H9 (cell line): Measurements from ENCODE around the gene PACS1. TPM values are rescaled to one million over a fixed set of nuclear protein-coding genes. Genes with fewer than 3 reads are reported as not detected.

Source experiments
- DNase-seq: peaks from one replicate; pipeline ENCODE4 v3.0.0-alpha.2; 2017
- H2AFZ ChIP-seq: one replicate; pipeline ENCODE4 v1.6.1; 2013; ENCODE audit warnings: mild to moderate bottlenecking, low read length, control low read depth, moderate library complexity
- H2AK5ac ChIP-seq: 2 replicates; pipeline ENCODE4 v1.6.1; 2013; ENCODE audit warnings: low read length, control low read depth, mixed read lengths; ENCODE audit not compliant: insufficient read length
- H2BK120ac ChIP-seq: one replicate; pipeline ENCODE4 v1.6.1; 2013; ENCODE audit warnings: low read depth, mild to moderate bottlenecking, low read length, control low read depth, inconsistent platforms; ENCODE audit not compliant: poor library complexity, severe bottlenecking
- H2BK12ac ChIP-seq: 2 replicates; pipeline ENCODE4 v1.6.1; 2013; ENCODE audit warnings: low read length, control low read depth, mixed read lengths, low read depth; ENCODE audit not compliant: insufficient read length
- H2BK15ac ChIP-seq: 2 replicates; pipeline ENCODE4 v1.6.1; 2013; ENCODE audit warnings: low read depth, low read length, control low read depth
- H2BK20ac ChIP-seq: one replicate; pipeline ENCODE4 v1.6.1; 2013; ENCODE audit warnings: low read depth, mild to moderate bottlenecking, low read length, control low read depth, inconsistent platforms; ENCODE audit not compliant: poor library complexity, severe bottlenecking
- H2BK5ac ChIP-seq: 2 replicates; pipeline ENCODE4 v1.6.1; 2013; ENCODE audit warnings: low read length, control low read depth, mixed read lengths; ENCODE audit not compliant: insufficient read length
- H3K14ac ChIP-seq: 2 replicates; pipeline ENCODE4 v1.6.1; 2013; ENCODE audit warnings: low read length, control low read depth; ENCODE audit not compliant: insufficient read depth
- H3K18ac ChIP-seq: 2 replicates; pipeline ENCODE4 v1.6.1; 2013; ENCODE audit warnings: low read depth, mild to moderate bottlenecking, mixed read lengths, low read length, control low read depth; ENCODE audit not compliant: insufficient read length
- H3K23ac ChIP-seq: 2 replicates; pipeline ENCODE4 v1.6.1; 2013; ENCODE audit warnings: low read length, control low read depth, mixed read lengths, low read depth; ENCODE audit not compliant: insufficient read length
- H3K23me2 ChIP-seq: 2 replicates; pipeline ENCODE4 v1.6.1; 2013; ENCODE audit warnings: low read depth, mild to moderate bottlenecking, mixed read lengths, low read length, control low read depth; ENCODE audit not compliant: insufficient read length, poor library complexity, severe bottlenecking
- H3K27ac ChIP-seq: 2 replicates; pipeline ENCODE4 v1.5.1; 2013; ENCODE audit warnings: low read length, control low read depth, mixed read lengths, low read depth; ENCODE audit not compliant: insufficient read length
- H3K27me3 ChIP-seq: 2 replicates; pipeline ENCODE4 v1.6.1; 2013; ENCODE audit warnings: low read length, control low read depth, inconsistent platforms; ENCODE audit not compliant: insufficient read depth
- H3K4ac ChIP-seq: 2 replicates; pipeline ENCODE4 v1.6.1; 2013; ENCODE audit warnings: low read depth, mild to moderate bottlenecking, control low read depth, inconsistent platforms, low read length, moderate library complexity
- H3K4me1 ChIP-seq: 2 replicates; pipeline ENCODE4 v1.6.1; 2013; ENCODE audit warnings: low read length, control low read depth, inconsistent platforms; ENCODE audit not compliant: insufficient read depth
- H3K4me2 ChIP-seq: 2 replicates; pipeline ENCODE4 v1.6.1; 2013; ENCODE audit warnings: low read length, control low read depth, mixed read lengths; ENCODE audit not compliant: insufficient read length, insufficient read depth
- H3K56ac ChIP-seq: 2 replicates; pipeline ENCODE4 v1.6.1; 2013; ENCODE audit warnings: low read depth, mild to moderate bottlenecking, mixed read lengths, low read length, control low read depth; ENCODE audit not compliant: insufficient read length
- H3K79me1 ChIP-seq: 2 replicates; pipeline ENCODE4 v1.6.1; 2013; ENCODE audit warnings: low read depth, mild to moderate bottlenecking, moderate library complexity, low read length, control low read depth, inconsistent platforms; ENCODE audit not compliant: insufficient read depth, poor library complexity, severe bottlenecking
- H3K79me2 ChIP-seq: 2 replicates; pipeline ENCODE4 v1.6.1; 2013; ENCODE audit warnings: low read length, control low read depth, inconsistent platforms; ENCODE audit not compliant: insufficient read depth
- H3K9ac ChIP-seq: 2 replicates; pipeline ENCODE4 v1.6.1; 2013; ENCODE audit warnings: low read length, control low read depth, mixed read lengths; ENCODE audit not compliant: insufficient read length; ENCODE audit errors: extremely low read depth
- H3K9me3 ChIP-seq: one replicate; pipeline ENCODE4 v1.6.1; 2013; ENCODE audit warnings: low read depth, low read length, inconsistent platforms; ENCODE audit not compliant: control insufficient read depth
- H3T11ph ChIP-seq: one replicate; pipeline ENCODE4 v1.6.1; 2013; ENCODE audit warnings: mild to moderate bottlenecking, low read length, control low read depth, inconsistent platforms
- H4K20me1 ChIP-seq: one replicate; pipeline ENCODE4 v1.6.1; 2013; ENCODE audit not compliant: control insufficient read depth, insufficient read length, insufficient read depth
- H4K5ac ChIP-seq: 2 replicates; pipeline ENCODE4 v1.6.1; 2013; ENCODE audit warnings: low read depth, mild to moderate bottlenecking, mixed read lengths, low read length, control low read depth; ENCODE audit not compliant: insufficient read length
- H4K8ac ChIP-seq: replicated peaks from 2 replicates; pipeline ENCODE4 v1.6.1; 2013; ENCODE audit warnings: low read length, control low read depth, mixed read lengths, low read depth; ENCODE audit not compliant: insufficient read length
- H4K91ac ChIP-seq: 2 replicates; pipeline ENCODE4 v1.6.1; 2013; ENCODE audit warnings: low read depth, mild to moderate bottlenecking, moderate library complexity, mixed read lengths, low read length, control low read depth; ENCODE audit not compliant: insufficient read length
- H3K27ac Mint-ChIP-seq, 3 experiments: 2 replicates in 2 of 3; 3 replicates in 1 of 3; pipeline ENCODE4 v1.8.0; 2020 to 2021; ENCODE audit warnings: mixed read lengths in 3 of 3, mild to moderate bottlenecking in 1 of 3, moderate library complexity in 1 of 3
- H3K27me3 Mint-ChIP-seq: 2 replicates; pipeline ENCODE4 v1.8.0; 2021; ENCODE audit warnings: low read depth, mild to moderate bottlenecking, moderate library complexity, mixed read lengths
- H3K36me3 Mint-ChIP-seq, 3 experiments: 2 replicates in 2 of 3; 3 replicates in 1 of 3; pipeline ENCODE4 v1.8.0; 2020 to 2021; ENCODE audit warnings: low read depth in 3 of 3, mixed read lengths in 3 of 3; ENCODE audit not compliant: insufficient read depth in 1 of 3
- H3K4me1 Mint-ChIP-seq, 2 experiments: 2 replicates each; pipeline ENCODE4 v1.8.0; 2020; ENCODE audit warnings: mixed read lengths in 2 of 2
- H3K4me3 Mint-ChIP-seq, 2 experiments: 2 replicates in 1 of 2; 3 replicates in 1 of 2; pipeline ENCODE4 v1.8.0; 2020 to 2021; ENCODE audit warnings: mild to moderate bottlenecking in 2 of 2, mixed read lengths in 2 of 2, moderate library complexity in 1 of 2
- H3K9me3 Mint-ChIP-seq, 2 experiments: 2 replicates in 1 of 2; 3 replicates in 1 of 2; pipeline ENCODE4 v1.8.0; 2020; ENCODE audit warnings: mild to moderate bottlenecking in 2 of 2, mixed read lengths in 2 of 2, moderate library complexity in 1 of 2
- CTCF ChIP-seq: fragments of 200-600 bp; sonication (generic); conservative IDR thresholded peaks from 3 replicates; pipeline ENCODE4 v1.8.0; 2021; ENCODE audit warnings: antibody characterized with exemption, mild to moderate bottlenecking
- WGBS: extraction: QIAGEN DNeasy Blood & Tissue Kit; methylation state at CpG from one replicate; pipeline ENCODE4 v1.1.7; 2013; ENCODE audit warnings: missing lambda C conversion rate, low lambda C conversion rate, mixed read lengths; ENCODE audit not compliant: insufficient read length; ENCODE audit errors: extremely low coverage; 5-methylcytosine and 5-hydroxymethylcytosine counted together
- total RNA-seq: library from RNA; stranded (reverse); gene quantifications from 2 replicates; pipeline ENCODE4 v1.2.1, GENCODE V29; 2021

The PACS1 gene
- total RNA-seq, 1 experiment from 2014 or later: 35.5 TPM

GRCh38 chr11:66189031-66189745, 119.1 kb downstream of the PACS1 start:
- Histone ChIP-seq H2AK5ac (no peak overlapping the region), H3K79me1 (no peaks in the 10 kb centered on the region), H3T11ph (no peak overlapping the region), H3K27me3 (no peaks in the 10 kb centered on the region), H3K23me2 (no peaks in the 10 kb centered on the region), H3K79me2 (no peaks in the 10 kb centered on the region), H3K4me2 (no peak overlapping the region), H4K91ac (no peak overlapping the region), H2BK5ac (no peak overlapping the region), H2BK12ac (no peak overlapping the region), H3K18ac (no peak overlapping the region), H2BK120ac (no peak overlapping the region), H2BK15ac (no peak overlapping the region), H3K4ac (no peak overlapping the region), H3K14ac (no peak overlapping the region), H4K5ac (no peak overlapping the region), H3K4me1 (no peaks in the 10 kb centered on the region), H3K27ac (no peak overlapping the region), H3K56ac (no peak overlapping the region), H2AFZ (no peak overlapping the region), H3K9ac (no peak overlapping the region), H2BK20ac (no peak overlapping the region), H3K23ac (no peak overlapping the region), H4K20me1 (no peaks in the 10 kb centered on the region), H4K8ac (no peak overlapping the region), H3K9me3 (no peaks in the 10 kb centered on the region)
- WGBS: no CpG with 5 or more reads among the region's 8 CpGs
- Mint-ChIP-seq H3K27ac (no peak overlapping the region), H3K9me3 (no peaks in the 10 kb centered on the region; a peak in 1 of 5 replicates), H3K27me3 (no peaks in the 10 kb centered on the region), H3K4me3 (no peak overlapping the region), H3K36me3 (peaks cover 0 to 1% (median 0%) of the 10 kb centered on the region in 3 experiments; a peak in 1 of 7 replicates), H3K4me1 (peaks cover 0 to 10% of the 10 kb centered on the region in 2 experiments; a peak in 3 of 4 replicates)
- no peak for DNase-seq
- TF ChIP-seq CTCF: no peak
